ENCODE data around the gene ACVR2A. TPM values are rescaled to one million over a fixed set of nuclear protein-coding genes. Genes with fewer than 3 reads are reported as not detected.

Gene ACVR2A
- total RNA-seq, 1 donor from 2014 or later, result 22.7 TPM

- no peak for TF ChIP-seq EZH2 (IDR thresholded peaks at IDR 0.05)
- no peak for TF ChIP-seq EZH2phosphoT487 (IDR thresholded peaks at IDR 0.05)
- no peak for TF ChIP-seq CTCF (IDR thresholded peaks at IDR 0.05)
- peaks cover 12% of the 10 kb centered on the region for H3F3A ChIP-seq (ENCODE audit: low read depth)
- H3K27me3 ChIP-seq, result no peaks in the 10 kb centered on the region
- H3K4me1 ChIP-seq, result peaks cover 29% of the 10 kb centered on the region
- H3K9me3 ChIP-seq (ENCODE audit: low read depth), result no peaks in the 10 kb centered on the region
- Mint-ChIP-seq H3K27me3 (ENCODE audit: insufficient read depth, low read depth) (no peaks in the 10 kb centered on the region), H3K4me3 (no peak overlapping the region), H3K9me3 (peaks cover 2% of the 10 kb centered on the region), H3K27ac (no peak overlapping the region), H3K4me1 (peaks cover under 1% of the 10 kb centered on the region), H3K36me3 (no peaks in the 10 kb centered on the region)
- no peak for DNase-seq (ENCODE audit: low spot score)
- peaks cover 96% of the 10 kb centered on the region for H3K79me2 ChIP-seq (ENCODE audit: low read depth)
- H4K20me1 ChIP-seq (ENCODE audit: low read depth), result no peaks in the 10 kb centered on the region
- no peak overlapping the region for H3K4me3 ChIP-seq
- H3K36me3 ChIP-seq, result no peaks in the 10 kb centered on the region
- H3K9ac ChIP-seq, result no peak overlapping the region
- H2AFZ ChIP-seq (replicated peaks), result no peak overlapping the region
- H3K4me2 ChIP-seq, result no peak overlapping the region
- H3K27ac ChIP-seq, result no peak overlapping the region
Observed at GRCh38 chr2:147865560-147865959, 20.7 kb downstream of the ACVR2A start.

DNA sequence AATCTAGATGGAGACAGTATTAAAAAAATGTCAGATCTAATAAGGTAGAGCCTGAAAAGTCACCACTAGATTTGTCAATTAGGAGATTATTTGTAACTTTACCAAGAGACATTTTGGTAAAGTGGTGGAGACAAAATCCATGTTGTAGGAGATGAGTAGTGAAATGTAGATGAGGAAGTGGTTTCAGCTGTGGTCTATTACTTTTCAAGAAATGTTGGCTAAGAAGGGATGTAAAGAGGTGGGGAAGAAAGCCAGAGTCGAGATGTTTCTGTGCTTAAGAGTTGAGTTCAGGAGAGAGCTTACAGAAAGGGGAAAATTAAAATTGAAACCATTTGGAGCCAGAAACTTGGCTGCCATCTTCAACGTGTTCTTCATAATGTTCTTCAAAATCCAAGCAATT lies 22.2 kb downstream of the ACVR2A start:
- Mint-ChIP-seq H3K4me1 (no peaks in the 10 kb centered on the region), H3K27ac (no peak overlapping the region), H3K4me3 (no peak overlapping the region), H3K27me3 (ENCODE audit: insufficient read depth, low read depth) (no peaks in the 10 kb centered on the region), H3K36me3 (peaks cover 4% of the 10 kb centered on the region), H3K9me3 (peaks cover 2% of the 10 kb centered on the region)
- Histone ChIP-seq H3K9ac (no peak overlapping the region), H3K4me1 (peaks cover 14% of the 10 kb centered on the region), H3K9me3 (ENCODE audit: low read depth) (no peaks in the 10 kb centered on the region), H4K20me1 (ENCODE audit: low read depth) (no peaks in the 10 kb centered on the region), H3K36me3 (no peaks in the 10 kb centered on the region), H3K27me3 (no peaks in the 10 kb centered on the region), H3K79me2 (ENCODE audit: low read depth) (peaks cover 96% of the 10 kb centered on the region), H3F3A (ENCODE audit: low read depth) (no peaks in the 10 kb centered on the region), H3K27ac (no peak overlapping the region), H3K4me2 (no peak overlapping the region), H2AFZ (replicated peaks) (no peak overlapping the region), H3K4me3 (no peak overlapping the region)
- DNase-seq (ENCODE audit: low spot score), result no peak
- TF ChIP-seq EZH2 (IDR thresholded peaks at IDR 0.05) (no peak), CTCF (IDR thresholded peaks at IDR 0.05) (no peak), EZH2phosphoT487 (IDR thresholded peaks at IDR 0.05) (no peak)

- no peak overlapping the region for H3K27ac ChIP-seq
- Mint-ChIP-seq H3K4me1 (no peaks in the 10 kb centered on the region), H3K9me3 (no peaks in the 10 kb centered on the region), H3K36me3 (peaks cover 4% of the 10 kb centered on the region), H3K27me3 (ENCODE audit: insufficient read depth, low read depth) (no peaks in the 10 kb centered on the region), H3K27ac (no peak overlapping the region), H3K4me3 (no peak overlapping the region)
- no peaks in the 10 kb centered on the region for H3K9me3 ChIP-seq (ENCODE audit: low read depth)
- H2AFZ ChIP-seq (replicated peaks), result no peak overlapping the region
- no peak for DNase-seq (ENCODE audit: low spot score)
- H3F3A ChIP-seq (ENCODE audit: low read depth), result no peaks in the 10 kb centered on the region
- no peaks in the 10 kb centered on the region for H3K36me3 ChIP-seq
- no peak for TF ChIP-seq EZH2 (IDR thresholded peaks at IDR 0.05)
- no peak for TF ChIP-seq EZH2phosphoT487 (IDR thresholded peaks at IDR 0.05)
- no peak for TF ChIP-seq CTCF (IDR thresholded peaks at IDR 0.05)
- H3K4me2 ChIP-seq, result no peak overlapping the region
- H3K79me2 ChIP-seq (ENCODE audit: low read depth), result peaks cover 96% of the 10 kb centered on the region
- no peaks in the 10 kb centered on the region for H3K27me3 ChIP-seq
- H3K4me1 ChIP-seq, result peaks cover 8% of the 10 kb centered on the region
- no peaks in the 10 kb centered on the region for H4K20me1 ChIP-seq (ENCODE audit: low read depth)
- H3K4me3 ChIP-seq, result no peak overlapping the region
- no peak overlapping the region for H3K9ac ChIP-seq
Observed at GRCh38 chr2:147869934-147870333, 25.1 kb downstream of the ACVR2A start.

Data from neural progenitor cell (in vitro differentiated cells).